GM12892 (cell line): ENCODE results near the gene DTD1.

Source experiments
- POLR2A ChIP-seq: IDR thresholded peaks from 2 replicates; pipeline ENCODE4 v1.6.1; 2011; ENCODE audit warnings: low read depth, low read length, control low read depth
- POLR2AphosphoS5 ChIP-seq: IDR thresholded peaks from 2 replicates; pipeline ENCODE4 v1.6.1; 2011; ENCODE audit warnings: low read depth, low read length, control low read depth
- TAF1 ChIP-seq: IDR thresholded peaks from 2 replicates; pipeline ENCODE4 v1.6.1; 2011; ENCODE audit warnings: low read depth, mild to moderate bottlenecking, control low read depth, low read length, borderline replicate concordance

DNA sequence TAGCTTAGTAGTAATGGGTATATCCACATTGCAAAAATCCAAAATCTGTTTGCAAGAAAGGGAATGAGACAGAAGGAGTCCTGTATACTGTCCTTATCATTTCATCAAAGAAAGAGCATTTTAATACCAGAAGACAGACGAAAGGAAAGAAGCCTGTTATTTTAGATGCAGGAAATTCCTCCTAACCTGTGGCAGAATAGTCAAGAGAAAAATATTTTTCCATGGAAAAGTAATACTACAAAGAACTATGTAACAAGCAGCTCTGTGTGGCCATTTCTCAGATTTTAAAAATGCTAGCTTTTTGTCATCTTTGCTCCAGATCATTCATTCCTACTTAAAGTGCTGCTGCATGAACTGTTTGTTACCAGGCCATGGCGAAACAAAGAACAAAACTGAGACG lies 152.9 kb downstream of the DTD1 start:
- no peak for TF ChIP-seq POLR2AphosphoS5
- TF ChIP-seq POLR2A = no peak
- TF ChIP-seq TAF1 = no peak
